Esophagus muscularis mucosa (tissue), 4 donors: ENCODE measurements around the gene WWOX.

Experiments used
- CTCF ChIP-seq, 3 experiments: fragments of 200-600 bp in 2 of 3; fragments of 450-650 bp in 1 of 3; sonication (generic) in 2 of 3; IDR thresholded peaks; one replicate each; pipeline ENCODE4 v1.5.1; 2017 to 2019; ENCODE audit warnings: antibody characterized with exemption in 3 of 3, mild to moderate bottlenecking in 2 of 3, moderate library complexity in 1 of 3
- EP300 ChIP-seq: sonication (generic); formaldehyde crosslinking; IDR thresholded peaks from one replicate; pipeline ENCODE4 v1.6.1; 2017; ENCODE audit warnings: antibody characterized with exemption
- POLR2A ChIP-seq: fragments of 450-650 bp; IDR thresholded peaks from one replicate; pipeline ENCODE4 v1.6.1; 2017; ENCODE audit warnings: antibody characterized with exemption, moderate library complexity, mild to moderate bottlenecking, low read depth
- POLR2AphosphoS5 ChIP-seq, 2 donors: sonication (generic); formaldehyde crosslinking; IDR thresholded peaks; one replicate each; pipeline ENCODE4 v1.6.1; 2017; ENCODE audit warnings: antibody characterized with exemption in 2 of 2

- TF ChIP-seq CTCF (IDR thresholded peaks at IDR 0.05) (no peak), POLR2AphosphoS5 (IDR thresholded peaks at IDR 0.05) (no peak), POLR2A (no peak), EP300 (no peak)
These were observed 907.3 kb downstream of the WWOX start for GRCh38 chr16:79006765-79007164.
